Measurements from ENCODE around the gene ARHGAP6.
"Not testable (repeated sequence)": the region's sequence is repeated elsewhere in the genome, so short reads cannot be mapped to it uniquely, and the experiment has no call there.

The ARHGAP6 gene

DNA sequence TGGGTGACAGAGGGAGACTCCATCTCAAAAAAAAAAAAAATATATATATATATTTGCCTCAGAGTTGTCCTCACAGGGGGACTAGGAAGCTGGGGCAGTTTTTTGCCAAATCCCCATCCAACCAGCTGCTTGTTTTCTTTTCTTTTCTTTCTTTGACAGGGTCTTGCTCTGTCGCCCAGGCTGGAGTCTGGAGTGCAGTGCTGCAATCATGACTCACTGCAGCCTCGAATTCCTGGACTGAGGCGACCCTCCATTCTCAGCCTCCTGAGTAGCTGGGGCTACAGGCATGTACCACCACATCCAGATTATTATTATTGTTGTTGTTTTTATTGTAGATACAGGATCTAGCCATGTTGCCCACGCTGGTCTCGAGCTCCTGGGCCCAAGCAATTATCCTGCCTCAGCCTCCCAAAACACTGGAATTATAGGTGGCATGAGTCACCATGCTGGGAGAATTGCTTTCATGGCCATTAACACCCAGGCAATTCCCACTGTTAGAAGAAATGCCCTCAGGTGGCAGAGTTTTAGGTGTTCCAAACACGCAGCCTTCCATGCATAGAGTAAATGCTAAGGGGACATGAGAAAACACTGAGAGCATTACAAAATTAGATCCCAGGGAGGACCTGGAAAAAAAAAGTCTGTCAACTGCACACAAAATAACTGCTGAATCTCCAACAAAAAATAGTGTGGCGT lies 98.0 kb downstream of the ARHGAP6 start:
- DNase-seq: no peak

DNA sequence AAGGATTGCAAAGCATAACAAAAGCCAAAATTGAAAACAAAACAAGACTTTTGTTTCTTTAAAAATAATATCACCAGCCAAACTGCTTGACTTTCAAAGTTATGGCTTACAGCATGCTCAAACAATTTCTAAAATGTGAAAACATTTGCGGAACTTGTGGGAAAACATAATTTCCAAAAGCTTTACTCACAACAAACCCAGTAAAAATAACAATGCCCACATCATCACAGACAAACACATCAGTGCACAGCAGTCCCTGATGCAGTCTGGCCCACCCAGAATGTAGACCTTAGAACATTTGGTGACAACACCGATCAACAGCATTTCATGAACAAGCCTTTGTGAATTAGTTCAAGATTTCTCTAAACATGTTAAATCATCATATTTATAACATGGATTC lies 98.9 kb downstream of the ARHGAP6 start:
- no peak for DNase-seq

DNA sequence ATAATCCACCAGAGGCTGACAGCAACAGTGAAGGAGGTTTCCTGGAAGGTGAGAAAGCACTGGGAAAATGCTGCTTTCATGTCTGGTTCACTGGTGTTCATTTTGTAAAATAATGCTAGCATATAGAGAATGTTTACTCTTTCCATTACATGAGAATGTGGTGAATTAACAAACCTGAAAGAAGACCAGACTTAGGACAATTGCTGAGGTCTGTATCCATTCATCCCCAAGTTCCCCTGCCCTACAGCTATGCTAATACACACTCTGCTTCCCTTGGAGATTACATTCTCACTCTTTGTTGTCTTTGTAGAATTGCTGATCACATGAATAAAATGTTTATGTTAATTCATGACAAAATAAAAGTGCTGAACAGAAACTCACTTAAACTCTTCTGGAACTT lies 99.5 kb downstream of the ARHGAP6 start:
- DNase-seq: no peak

DNA sequence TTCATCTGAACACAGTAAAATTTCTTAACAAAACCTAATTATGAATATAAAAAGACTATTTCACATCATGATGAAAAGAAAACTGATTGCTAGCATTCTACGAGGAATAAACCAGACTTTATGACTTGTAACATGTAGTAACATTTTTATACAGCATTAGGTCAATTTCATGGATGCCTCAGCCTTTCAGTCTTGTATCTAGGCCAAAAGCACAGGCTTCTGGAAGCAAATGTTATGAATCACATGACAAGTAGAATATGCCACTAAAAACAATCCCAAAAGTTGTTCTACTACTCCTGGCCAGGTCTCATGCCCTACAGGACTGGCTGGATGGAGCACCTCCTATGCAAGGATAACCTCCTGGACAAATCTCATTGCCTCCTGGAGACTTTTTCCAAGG lies 101.2 kb downstream of the ARHGAP6 start:
- no peak for DNase-seq

DNA sequence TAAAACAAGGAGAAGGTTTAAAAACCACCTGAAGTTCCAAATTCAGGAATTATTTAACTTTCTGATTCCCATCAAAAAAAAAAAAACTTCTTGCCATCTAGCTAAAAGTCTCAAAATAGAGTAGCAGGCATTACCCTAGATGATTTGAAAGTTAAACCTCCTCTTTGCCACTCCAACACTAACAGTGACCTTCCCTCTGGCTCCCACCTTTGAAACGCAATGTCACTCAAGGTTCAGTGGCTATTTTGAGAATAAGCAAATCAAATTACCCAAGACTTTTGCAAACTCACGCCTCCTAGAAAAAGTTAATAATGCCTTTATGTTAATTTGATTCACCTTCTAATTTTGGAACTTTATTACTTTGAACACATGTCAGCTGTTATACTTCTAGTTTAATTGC lies 103.2 kb downstream of the ARHGAP6 start:
- DNase-seq: no peak

DNA sequence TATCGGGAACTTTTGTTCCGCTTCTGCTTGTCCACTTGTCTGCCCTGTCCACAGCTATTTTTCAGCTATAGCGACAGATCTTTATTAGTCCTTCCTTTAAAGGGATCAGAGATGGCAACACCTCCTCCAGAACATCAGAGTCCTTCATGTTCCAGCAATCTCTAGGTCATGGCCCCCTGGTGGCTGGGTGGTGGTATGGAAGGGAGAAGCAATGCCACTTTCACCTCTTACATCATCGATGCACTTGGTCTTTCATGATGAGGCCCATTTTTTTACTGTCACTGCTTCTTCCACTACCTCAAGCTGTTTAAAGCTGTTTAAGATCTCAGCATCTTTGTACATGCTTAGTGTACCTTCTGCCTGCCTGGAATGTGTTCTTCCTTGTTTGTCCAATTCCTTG lies 106.7 kb downstream of the ARHGAP6 start:
- peak; percentile 75 for DNase-seq

DNA sequence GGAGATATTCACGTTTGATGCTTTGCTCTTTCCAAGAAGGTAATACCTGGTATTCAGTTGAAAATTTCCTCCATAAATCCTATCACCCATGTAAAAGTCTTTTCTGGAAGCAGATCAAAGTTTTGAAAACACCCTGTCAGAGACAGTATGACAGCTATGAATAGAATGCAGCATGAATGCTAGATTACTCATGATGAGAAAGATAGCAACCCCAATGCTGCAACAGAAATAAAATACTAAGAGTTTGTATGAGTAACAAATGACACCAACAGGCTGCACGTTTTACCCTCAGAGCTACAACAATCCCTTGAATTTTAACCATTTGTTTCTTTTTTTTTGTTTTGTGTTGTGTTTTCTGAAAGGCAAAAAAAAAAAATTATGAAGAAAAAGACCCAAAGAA lies 108.6 kb downstream of the ARHGAP6 start:
- no peak for DNase-seq

DNA sequence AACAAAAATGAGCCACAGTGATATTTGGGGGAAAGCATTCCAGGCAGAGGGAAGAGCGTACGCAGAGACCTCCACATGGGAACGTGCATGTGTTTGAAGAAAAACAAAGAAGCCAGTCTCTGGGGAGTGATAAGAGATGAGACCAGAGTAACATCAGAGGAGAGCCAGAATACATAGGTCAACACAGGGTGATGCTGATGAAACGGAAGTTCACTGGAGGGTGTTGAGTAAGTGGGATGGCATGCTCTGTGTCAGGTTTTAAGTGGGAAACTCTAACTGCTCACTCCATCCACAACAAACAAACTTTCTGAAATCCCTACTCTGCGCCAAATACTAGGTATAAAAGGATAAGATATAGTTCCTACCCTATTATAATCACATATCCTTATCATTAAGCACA lies 110.0 kb downstream of the ARHGAP6 start:
- DNase-seq: no peak

DNA sequence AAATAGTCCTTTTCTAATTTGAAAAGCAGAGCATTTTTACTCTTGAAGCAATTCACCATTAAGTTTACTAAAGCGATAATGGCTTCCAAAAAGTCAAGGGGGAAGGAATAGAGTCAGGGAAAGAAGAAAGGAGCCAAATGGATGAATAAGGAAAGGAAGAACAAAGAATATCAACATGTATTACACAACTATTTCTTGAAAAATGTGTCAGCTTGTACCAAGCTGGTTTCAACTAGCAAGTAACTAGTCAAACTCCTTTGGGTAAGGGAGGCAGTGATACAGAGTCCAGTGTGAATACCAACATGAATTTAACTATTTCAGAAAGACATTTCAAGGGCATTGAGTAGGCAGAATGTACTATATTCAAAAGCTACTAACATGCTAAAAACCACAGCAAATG lies 112.1 kb downstream of the ARHGAP6 start:
- DNase-seq: no peak

DNA sequence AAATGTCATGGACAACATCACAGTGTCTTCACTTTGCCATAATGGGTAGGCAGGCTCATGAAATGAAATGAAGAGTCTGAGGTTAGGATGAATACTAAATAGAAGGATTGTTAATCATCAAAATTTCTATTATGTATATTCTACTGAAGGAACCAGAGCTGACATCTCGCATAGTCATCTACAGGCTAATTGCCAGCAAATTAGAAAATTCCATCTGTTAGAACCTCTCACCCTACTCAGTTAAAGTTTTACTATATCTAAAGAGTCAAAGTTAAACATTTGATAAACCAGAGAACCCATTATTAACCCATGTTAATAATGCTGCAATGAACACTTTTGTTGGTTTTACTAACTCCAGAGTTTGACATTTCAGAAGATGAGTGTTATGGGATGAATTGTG lies 114.6 kb downstream of the ARHGAP6 start:
- no peak for DNase-seq

DNA sequence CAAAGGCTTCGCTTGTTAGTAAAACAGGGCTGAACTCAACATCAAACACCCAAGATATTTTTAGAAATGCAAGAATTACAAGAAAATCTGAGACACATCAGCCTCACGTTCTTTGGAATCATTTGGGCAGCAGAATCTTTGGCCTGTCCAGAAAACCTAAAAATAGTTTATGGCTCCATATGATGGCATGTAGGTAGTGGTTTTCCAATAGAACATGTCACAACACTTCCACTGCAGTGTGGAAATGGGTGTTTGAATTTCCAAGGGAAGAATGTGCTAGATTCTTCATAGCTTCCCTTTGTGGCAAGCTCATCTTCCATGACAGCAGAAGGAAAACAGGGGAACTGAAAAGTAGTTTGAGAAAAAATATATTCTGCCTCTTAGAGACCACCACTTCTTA lies 118.8 kb downstream of the ARHGAP6 start:
- no peak for DNase-seq

DNA sequence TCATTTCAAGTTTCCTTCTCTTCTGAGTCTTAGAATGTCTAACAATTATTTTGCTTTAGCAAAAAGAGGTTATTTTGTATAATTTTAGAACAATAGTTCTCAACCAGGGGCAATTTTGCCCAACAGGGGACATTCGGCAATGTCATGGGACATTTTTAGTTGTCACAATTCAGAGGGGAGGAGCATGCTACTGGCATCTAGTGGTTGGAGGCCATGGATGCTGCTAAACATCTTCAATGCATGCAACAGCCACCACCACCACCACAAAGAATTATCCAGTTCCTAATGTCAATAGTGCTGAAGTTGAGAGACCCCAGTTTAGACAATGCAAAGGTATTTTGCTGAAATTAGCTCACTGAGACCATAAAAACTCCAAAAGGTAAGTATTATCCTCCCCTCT lies 122.5 kb downstream of the ARHGAP6 start:
- DNase-seq: no peak

DNA sequence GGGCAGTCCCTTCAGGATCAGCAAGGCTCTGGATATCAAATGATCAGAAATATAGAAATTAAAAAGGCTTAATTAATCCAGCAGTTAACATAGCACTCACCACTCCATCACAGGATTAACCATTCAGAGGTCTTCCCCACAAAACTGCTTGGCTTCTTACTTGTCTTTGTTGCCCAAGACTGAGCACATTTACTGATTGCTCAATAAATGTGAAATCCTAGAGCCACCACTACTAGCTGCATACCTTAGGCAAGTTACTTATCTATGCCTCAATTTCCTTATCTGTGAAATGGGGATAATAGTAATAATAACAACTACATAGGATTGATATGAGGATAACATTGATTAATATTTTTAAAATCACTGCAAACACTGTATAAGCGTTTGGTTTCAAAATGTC lies 124.2 kb downstream of the ARHGAP6 start:
- no peak for DNase-seq

DNA sequence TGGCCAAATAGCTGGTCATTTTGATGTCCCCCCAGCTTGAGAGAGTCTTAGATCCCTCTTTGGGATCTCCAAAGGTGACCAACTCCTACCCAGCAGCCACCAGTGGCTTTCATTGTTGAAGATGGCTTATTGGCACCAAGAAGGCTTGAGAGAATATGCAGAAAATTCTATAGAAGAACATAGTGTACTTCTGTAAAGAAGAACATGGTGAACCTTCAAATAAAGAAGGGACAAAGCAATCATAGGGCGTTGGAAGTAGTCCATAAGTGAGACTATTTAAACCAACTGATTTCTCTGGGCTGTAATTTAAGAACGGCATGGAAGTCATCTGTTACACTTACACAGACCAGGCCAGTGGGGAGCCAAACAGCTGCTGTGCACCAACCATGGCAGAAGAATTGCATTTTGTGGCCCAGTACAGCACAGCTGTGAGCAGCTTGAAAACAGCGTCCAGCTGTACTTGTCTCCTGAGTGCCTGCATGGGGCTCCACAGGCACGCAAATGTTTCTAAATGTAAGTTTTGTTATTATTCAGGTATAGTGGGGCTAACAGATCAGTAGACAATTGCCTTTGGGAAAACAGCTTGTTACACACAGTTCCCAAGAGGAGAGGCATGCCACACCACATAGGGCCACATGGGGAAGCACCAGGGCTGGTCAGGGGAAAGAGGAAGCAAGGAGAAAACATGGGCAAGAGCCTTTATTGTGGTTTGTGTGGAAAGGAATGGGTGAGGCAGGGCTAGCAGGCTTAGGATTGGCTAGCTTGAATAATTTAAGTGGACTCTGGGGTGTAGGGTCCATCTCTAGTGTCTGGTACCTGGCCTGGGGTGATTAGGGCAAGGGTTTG lies 125.0 kb downstream of the ARHGAP6 start:
- DNase-seq: no peak

DNA sequence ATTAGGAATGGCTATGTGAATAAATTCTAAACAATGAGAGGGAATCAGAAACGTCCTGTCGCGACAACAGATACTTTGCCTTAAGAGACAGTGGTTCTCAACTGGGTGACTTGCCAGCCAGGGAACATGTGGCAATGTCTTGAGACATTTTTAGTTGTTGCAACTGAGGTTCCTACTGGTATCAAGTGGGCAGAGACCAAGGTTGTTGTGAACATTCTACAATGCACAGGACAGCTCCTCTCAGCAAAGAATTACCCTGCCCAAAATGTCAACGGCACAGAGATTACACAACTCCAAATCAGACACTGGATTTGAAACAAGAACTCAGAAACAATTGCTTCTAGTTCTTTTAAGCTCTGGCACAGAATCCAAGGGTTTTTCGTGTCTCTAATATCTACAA lies 128.6 kb downstream of the ARHGAP6 start:
- DNase-seq: no peak

DNA sequence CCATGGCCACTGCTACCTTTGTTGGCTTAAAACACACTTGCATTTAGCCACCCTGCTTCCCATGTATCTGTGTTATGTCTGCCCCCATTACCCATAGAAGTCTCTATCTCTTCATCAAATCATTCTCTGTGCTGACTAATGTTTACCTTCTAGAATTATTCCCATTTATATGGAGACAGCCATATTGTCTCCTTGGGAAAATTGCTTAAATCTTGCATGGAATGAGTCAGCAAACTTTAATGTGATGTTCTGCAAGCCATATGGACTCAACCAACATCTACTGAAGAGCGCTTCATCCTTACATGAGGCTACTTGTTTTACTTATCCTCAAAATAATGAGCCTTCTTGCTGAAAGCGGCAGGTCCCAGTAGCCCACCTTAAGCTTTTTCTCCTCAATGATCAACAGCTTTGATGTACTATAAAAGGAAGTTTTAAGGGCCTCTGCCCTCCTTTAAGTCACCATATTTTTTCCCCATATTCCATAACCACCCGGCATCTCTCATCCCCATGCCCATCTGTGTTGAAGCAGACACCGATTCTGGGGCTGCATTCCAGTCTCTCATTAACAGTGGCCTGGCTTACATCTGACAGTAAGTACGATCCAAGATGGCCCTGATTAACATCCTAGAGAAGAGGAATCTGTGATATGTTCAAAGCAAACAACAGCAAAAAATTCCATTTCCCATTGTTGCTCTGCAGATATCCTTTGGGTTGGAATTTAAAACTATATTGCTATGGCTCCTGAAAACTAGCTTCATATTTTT lies 130.4 kb downstream of the ARHGAP6 start:
- DNase-seq: no peak

DNA sequence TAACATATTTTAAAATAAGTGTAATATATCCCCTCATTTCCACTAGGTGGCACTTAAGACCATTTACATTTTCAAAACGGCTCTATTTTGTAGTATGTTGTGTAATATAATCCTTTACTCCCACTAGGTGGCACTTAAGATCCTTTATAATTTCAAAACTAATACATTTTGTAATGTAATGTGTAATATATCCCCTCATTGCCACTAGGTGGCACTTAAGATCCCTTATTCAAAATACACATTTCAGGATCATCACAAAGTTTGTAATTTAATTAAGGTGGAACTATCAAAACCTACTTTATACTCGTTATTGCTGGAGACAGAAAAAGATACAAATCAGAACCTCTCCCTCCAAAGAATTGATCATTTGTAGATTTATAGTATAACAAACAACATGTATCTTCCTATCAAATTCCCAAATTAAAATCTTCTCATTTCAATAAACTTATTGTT lies 132.5 kb downstream of the ARHGAP6 start:
- DNase-seq: no peak

DNA sequence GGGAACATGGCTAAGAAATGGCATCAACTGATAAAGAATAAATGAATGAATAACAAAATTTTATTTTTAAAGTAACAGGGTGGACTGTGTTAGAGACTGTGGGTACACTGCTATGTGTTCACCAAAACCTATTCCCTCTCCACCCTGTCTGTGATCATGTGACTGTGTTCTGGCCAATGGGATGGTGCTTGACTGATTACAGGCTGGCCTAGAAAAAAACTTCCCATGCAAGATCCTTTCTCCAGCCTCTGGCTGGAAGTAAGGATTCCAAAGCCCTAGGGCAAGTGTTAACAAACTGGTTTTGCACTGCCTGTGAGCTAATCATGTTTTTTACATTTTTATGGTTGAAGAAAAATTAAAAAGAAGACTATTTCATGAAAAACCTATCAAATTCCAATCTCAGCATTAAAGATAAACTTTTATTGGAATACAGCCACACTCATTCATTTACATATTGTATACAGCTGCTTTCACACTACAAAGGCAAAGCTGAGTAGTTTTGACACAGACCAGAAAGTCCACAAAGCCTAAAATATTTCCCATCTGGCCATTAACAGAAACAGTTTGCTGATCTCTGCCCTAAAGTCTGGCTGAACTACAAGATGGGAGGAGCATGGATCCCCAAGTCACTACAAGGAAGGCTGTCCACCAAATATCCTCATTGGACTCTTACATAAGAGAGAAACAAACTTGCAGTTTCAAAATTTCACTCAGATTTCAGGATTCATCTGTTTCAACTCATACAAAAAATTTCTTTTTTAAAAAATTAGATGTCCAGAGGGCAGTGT lies 133.2 kb downstream of the ARHGAP6 start:
- no peak for DNase-seq

DNA sequence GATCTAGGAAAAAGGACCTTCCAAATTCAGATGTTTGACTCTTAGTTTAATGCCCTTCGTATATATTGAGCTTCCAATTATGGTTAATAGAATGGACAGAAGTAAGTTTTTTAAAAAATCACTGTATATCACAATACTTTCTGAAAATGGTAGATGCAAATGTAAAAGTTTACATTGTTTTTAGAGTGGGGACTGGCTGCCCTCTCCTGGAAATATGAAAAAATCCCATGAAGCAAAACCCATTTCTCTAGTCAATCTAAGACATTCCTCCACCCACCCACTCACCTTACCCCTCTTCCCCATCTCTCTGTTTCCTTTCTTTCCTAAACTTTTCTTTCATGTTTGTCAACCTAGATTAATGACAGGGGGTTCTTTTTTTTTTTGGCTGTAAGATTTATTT lies 134.5 kb downstream of the ARHGAP6 start:
- DNase-seq: no peak

DNA sequence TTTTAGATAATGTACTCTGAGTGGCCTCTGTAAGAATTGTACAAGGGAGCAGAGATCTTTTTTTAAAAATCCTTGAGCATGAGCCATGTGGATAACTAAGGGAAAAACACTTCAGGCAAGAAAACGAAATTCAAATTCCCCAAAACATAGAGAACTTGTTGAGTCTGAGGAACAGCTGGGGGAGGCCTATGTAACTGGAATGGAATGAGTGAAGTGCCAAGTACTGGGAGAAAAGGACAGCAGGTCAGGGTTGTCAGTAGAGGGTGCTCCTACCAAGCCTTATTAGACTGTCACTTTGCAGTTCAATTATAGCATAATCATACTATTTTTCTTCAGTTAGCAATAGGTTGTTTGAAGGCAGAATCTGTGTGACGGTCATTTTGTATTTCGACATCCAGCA lies 135.1 kb downstream of the ARHGAP6 start:
- DNase-seq: no peak

DNA sequence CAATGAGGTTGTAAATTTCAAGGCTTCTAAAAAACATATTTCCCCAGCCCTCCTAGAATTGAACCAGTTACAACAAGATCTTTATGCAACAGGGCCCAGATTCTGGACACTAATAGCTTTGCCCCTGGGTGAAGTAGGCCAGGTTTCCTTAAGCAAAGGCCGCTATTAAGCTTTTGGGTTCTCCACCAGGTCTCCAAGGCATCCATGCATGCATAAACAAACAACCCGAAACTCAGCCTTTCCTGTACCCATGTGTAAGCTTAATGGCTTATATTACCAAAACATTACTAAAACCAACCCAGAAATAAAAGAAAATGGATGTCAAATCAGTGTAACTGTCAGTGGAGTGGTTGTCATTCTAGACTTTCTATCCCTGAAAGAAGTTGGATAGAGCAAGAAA lies 137.1 kb downstream of the ARHGAP6 start:
- DNase-seq: no peak

DNA sequence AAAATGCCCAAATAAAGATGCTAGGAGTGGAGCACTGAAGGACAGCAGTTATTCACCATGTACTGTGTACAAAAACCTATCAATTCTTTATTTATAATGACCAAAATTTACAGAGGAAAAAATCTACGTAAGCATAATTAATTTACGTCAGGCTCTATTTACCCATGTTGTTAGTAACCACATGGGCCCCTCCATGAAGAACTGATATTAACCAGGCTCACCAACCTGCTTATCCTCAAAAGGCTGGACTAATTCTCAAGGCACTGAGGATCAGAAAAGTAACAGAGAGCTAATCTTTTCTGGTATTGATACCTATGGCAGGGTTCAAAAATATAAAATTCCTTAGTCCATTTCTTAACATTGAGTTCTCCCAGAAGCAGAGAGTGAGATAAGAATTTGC lies 140.0 kb downstream of the ARHGAP6 start:
- DNase-seq: no peak

DNA sequence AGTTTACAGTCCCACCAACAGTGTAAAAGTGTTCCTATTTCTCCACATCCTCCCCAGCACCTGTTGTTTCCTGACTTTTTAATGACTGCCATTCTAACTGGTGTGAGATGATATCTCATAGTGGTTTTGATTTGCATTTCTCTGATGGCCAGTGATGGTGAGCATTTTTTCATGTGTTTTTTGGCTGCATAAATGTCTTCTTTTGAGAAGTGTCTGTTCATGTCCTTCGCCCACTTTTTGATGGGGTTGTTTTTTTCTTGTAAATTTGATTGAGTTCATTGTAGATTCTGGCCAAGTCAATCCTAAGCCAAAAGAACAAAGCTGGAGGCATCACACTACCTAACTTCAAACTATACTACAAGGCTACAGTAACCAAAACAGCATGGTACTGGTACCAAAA lies 146.5 kb downstream of the ARHGAP6 start:
- not testable (repeated sequence) for DNase-seq

Measured in activated CD8-positive, alpha-beta memory T cell treated with anti-CD3 and anti-CD28 coated beads for 24 hours (primary cell).